Measurements from ENCODE around the gene KDM3A.

KDM3A gene

DNA sequence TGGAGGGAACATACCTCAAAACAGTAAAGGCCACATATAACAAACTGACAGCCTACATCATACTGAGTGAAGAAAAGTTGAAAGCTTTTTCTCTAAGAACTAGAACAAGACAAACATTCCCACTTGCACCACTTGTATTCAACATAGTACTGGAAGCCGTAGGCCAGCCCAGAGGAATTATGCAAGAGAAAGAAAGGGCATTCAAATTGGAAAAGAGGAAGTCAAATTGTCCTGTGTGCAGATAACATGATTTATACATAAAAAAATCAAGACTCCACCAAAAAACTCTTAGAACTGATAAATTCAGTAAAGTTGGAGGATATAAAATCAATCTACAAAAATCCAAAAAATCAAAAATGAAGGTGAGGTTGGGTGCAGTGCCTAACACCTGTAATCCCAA, 8.0 kb upstream of the KDM3A start:
- DNase-seq (ENCODE audit: low spot score) = no peak

- DNase-seq (ENCODE audit: low spot score) = no peak
Observed at GRCh38 chr2:86434290-86434689, 6.9 kb upstream of the KDM3A start.

DNA sequence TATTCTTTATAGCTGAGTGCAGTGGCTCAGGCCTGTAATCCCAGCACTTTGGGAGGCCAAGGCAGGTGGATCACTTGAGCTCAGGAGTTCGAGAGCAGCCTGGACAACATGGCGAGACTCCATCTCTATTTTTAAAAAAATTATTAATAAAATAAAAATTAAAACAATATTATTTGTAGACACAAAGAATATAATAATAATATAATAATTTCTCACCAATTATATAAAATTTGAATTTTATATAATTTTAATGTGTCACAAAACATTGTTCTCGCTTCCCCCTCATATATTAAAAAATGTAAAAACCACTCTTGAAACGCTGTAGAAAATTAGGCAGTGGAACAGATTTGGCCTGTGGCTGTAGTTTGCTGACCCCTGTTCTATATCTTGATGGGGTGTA, 5.6 kb upstream of the KDM3A start:
- DNase-seq (ENCODE audit: low spot score) = no peak

- no peak for DNase-seq (ENCODE audit: low spot score)
Observed at GRCh38 chr2:86436328-86436727, 4.8 kb upstream of the KDM3A start.

DNA sequence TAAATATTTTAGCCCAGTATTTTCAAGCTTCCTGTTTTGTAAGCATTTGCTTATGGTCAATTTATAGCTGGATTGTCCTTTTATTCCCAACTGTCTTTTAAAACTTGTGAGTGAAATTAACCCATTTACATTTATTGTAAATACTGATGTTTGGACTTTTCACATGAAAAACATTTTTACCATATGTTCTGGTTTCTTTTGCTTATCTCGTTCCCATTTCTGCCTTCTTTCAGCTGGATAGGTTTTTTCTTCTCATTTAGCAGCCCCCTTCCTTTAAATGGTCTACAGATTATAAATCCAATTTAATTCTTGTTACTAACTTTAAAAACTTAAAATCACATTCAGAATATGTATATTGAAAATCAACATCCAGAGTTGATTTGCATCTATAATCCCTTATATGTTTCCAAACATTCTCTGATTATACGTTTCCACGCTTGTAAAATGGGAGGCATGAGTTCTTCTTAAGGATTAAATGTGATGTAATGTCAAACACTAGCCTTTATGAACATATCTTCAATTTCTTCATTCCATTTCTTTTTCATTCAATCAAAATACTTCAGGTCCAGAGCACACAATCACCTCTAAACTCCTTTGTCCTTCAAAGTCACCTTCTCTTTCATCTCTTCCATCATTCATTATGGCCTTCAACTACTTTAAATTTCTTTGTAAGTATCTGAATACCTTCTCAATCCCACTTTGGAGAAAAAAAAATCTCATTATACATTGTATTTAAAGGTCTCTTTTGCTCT, 1.1 kb upstream of the KDM3A start:
- DNase-seq (ENCODE audit: low spot score) = no peak

GRCh38 chr2:86441392-86441881, 266 bp downstream of the KDM3A start:
- no peak for DNase-seq (ENCODE audit: low spot score)

DNA sequence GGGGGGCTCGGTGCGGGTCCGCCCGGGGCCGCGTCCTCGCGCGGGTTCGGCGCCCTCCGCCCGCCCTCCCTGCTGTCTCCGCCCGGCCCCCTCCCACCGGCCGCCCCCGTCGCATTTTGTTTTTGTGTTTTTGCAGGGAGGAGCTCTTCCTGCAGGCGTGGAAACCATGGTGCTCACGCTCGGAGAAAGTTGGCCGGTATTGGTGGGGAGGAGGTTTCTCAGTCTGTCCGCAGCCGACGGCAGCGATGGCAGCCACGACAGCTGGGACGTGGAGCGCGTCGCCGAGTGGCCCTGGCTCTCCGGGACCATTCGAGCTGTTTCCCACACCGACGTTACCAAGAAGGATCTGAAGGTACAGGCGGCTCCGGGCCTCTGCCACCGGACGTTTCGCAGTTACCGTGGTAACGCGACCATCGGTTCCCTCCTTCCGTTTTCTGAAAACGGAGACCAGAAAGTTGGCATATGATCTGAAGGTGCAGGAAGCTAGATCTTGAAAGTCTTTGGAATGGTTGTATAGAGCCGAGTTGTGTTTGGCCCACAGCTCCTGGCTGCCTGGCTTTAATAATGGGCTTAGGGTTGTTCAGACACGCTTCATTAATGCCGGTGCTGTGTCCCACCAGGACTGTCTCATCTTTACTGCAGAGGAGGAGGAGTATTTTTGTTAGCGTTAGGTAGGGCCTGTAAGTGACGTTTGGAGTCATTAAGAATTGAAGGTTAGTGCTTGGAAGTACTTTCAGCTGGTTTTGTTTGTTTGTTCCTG, 891 bp downstream of the KDM3A start:
- DNase-seq (ENCODE audit: low spot score) = peak; percentile 74

DNA sequence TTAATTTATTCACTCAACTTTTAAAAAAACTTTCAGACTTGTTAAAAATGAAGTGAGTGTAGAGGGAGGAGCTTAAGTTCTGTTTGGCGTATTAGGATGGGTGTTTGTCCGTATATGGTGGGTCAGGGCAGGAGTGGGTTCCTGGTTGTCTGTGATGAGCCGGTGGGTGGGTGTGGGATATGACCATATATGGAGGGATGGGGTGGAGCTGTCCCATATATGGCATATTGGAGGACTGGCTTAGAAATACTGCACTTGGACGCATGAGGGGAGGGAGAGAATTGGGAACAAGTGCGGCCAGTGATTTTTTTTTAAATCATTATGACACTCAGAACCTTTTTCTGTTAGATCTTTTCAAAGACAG, 1.5 kb downstream of the KDM3A start:
- DNase-seq (ENCODE audit: low spot score) = peak; percentile 86

DNA sequence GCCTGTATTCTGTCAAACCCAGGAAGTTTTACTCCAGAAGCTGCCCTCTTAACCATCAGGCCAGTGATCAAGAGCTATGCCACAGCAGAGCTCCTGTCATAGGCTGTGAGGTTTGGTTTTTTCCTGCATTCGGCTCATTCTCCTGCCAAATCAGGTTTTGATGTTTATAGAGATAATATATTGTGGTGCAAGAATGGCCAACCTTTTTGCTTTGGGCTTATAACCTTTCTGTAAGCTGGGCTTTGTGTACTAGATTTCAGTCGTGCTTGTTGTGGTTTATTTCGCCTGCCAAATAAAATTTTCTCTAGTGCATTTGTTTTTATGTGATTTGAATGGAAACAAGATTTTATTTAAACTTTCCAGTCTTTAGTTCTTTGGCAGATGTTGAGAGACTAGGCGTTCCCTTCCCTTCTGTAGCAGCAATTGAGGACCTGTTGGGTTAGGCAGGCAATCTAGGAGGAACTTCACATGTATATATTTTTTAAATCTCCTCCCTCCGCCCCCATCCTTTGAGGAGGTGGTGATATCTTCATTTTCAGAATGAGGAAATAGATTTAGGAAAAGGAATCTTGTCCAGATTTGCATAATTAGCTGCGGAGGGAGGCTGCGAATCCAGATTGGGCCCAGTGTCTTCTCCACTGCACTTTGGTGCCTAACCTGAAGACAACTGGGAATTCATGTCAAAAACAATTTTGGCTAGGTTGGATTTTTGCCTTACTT, 2.6 kb downstream of the KDM3A start:
- DNase-seq (ENCODE audit: low spot score) = no peak

GRCh38 chr2:86445436-86445835, 4.3 kb downstream of the KDM3A start:
- no peak for DNase-seq (ENCODE audit: low spot score)

DNA sequence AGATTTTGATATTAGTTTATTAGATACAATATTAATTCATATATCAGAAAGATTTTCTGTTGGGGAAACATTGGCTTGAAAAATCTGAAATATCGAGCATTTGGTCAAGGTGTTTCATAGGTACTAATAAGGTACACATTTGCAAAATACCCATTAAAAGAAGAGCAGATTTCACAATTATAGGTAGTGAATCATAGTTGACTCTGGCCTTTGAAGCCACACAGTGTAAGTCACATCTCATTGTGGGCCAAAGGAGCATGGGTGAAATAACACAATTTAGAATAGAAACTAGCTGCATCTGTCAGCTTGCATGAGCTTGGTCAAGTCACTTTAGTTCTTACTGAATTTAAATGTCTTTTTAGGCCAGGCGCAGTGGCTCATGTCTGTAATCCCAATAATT, 4.9 kb downstream of the KDM3A start:
- DNase-seq (ENCODE audit: low spot score) = no peak

GRCh38 chr2:86453836-86454235, 12.7 kb downstream of the KDM3A start:
- DNase-seq (ENCODE audit: low spot score) = no peak

DNA sequence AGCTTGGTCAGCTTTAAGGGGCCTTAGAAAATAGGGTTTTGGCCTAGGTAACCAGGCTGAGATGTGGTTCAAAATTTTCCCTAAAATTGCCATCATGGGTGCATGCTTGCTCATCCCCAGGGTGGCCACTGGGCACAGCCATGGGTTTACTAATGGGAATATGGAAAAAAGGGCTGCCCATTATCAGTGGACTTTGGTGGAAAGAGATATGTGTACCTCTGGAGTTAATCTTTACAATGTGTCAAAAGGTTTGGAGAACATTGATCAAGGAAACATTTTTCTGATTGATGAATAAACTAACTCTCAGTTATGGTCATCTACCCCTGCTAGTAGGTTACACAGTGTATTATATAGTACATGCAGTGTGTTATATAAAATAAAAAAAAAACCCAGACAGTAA, 13.1 kb downstream of the KDM3A start:
- DNase-seq (ENCODE audit: low spot score) = no peak

- no peak for DNase-seq (ENCODE audit: low spot score)
Observed at GRCh38 chr2:86455181-86455580, 14.0 kb downstream of the KDM3A start.

DNA sequence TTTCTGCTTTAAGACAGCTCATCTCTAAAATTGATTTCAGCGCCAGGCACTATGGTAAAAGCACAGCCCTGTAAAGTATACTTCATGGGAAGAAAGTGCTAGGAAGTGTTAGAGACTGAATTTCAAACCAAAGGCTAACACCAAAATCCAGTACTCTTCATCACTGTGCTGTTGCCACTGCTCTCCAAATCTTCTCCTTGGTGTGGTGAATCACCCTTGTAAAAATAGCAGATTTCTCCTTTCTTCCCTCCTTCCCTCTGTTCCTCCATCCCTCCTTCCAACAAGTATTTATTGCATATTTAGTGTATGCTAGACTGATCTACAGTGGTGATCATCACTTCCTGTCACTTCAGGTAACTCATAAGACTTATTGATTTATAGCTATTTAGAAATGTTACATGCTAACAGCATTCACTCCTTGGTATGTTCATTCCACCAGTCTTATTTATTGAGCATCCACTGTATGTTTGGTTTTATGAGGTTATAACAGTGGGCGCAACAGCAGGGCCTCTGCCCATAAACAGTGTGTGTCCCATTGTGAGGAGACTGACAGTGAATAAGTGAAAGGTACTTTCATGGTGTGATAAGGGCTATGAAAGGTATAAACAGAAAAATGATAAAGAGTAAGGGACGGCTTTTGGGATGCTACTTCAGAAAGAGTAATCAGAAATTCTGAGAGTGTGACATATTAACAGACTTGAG, 20.0 kb downstream of the KDM3A start:
- DNase-seq (ENCODE audit: low spot score) = no peak

DNA sequence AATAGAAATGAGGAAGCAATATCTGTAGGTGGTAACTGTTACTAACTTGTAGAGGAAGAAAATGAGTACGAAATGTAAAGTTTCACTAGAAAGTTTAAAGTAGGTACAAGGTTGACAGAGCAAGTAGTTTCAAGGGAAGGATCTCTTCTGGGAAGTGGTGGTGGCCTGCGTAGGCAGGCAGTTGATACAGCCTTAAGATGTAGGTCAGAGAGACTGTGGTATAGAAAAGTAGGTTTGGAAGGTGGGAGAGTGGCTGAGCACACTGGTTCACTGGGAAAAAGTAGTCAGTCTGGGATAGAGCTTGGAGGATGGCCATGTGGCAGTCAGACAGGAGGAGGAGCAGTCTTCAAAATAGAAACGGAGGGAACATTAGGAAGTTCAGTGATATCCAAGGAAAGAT, 23.5 kb downstream of the KDM3A start:
- DNase-seq (ENCODE audit: low spot score) = no peak

DNA sequence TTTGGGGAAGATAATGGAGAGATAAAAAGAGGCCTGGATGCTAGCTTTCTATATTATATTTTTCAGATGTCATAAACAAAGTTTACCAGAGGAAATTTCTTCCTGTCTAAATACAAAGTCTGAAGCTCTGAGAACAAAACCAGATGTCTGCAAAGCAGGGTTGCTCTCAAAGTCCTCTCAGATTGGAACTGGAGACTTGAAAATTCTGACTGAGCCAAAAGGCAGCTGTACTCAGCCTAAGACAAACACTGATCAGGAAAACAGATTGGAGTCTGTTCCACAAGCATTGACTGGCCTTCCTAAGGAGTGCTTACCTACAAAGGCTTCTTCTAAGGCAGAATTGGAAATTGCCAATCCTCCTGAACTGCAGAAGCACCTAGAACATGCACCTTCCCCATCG, 25.1 kb downstream of the KDM3A start:
- no peak for DNase-seq (ENCODE audit: low spot score)

DNA sequence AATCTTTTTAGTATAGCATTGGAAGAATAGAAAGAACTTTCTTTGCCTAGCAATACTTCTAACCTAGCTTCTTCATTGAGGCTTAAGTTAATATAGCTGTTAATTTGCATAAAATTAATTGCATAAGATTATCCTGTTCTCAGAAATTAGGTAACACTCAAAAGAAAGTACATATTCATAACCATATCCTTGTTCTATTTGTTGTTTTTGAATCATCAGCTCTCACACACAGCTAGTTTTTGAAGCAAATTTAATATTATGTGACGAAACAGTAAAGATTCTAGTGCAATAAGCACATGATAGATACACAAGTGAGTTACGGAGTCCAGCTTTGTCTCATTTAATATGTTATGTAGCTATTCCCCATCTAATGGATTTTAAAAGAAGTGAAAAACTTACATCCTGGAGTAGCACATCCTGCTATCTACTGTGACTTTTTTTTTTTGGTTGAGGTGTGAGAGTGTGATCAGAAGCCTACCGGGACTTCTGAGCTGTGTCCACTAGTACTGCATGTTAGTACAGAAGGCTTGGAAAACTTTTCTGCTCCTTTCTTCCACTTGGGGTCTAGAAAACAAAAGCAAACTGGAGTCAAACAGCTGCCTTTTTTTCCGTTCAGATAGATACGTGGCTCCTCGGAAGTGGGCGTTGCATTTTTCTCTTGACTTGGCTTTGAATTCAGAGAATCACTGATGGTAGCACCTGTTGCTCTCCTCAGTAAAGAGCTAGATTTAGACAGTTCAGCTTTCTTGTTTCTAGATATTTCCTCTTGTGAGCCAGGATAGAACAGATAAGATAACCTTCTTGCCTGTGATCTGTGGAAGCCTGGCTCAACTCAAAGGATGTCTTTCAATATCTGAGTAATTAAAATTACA, 27.2 kb downstream of the KDM3A start:
- peak; percentile 56 for DNase-seq (ENCODE audit: low spot score)

DNA sequence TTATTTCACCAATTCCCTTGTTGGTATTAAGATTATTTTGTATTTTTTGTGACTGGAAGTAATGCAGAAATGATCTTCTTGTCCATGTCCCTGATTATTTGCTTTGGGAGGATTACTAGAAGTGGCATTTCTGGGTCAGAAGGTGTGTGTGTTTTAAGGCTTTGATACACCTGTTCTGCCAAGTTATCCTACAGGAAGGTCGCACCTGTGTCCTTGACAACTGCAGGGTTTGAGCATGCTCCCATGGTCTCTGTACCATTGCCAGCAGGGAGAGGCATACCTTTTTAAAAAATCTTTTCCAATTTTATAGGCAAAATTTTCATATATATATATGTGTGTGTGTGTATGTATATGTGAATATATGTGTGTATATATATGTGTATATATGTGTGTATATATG, 29.7 kb downstream of the KDM3A start:
- DNase-seq (ENCODE audit: low spot score) = no peak

GRCh38 chr2:86471637-86472036, 30.5 kb downstream of the KDM3A start:
- DNase-seq (ENCODE audit: low spot score) = no peak

- DNase-seq (ENCODE audit: low spot score) = no peak
Observed at GRCh38 chr2:86476092-86476491, 34.9 kb downstream of the KDM3A start.

Measured in CD4-positive, alpha-beta T cell treated with Interleukin-2 at 100 ng/mL for 4 hours (primary cell).